Epidermal melanocyte (primary cell): ENCODE results near the gene DLGAP5.

Experiments
- DNase-seq: peaks from one replicate; pipeline ENCODE4 v3.0.0; 2011; ENCODE audit warnings: low spot score; ENCODE audit not compliant: insufficient read length

The DLGAP5 gene

DNA sequence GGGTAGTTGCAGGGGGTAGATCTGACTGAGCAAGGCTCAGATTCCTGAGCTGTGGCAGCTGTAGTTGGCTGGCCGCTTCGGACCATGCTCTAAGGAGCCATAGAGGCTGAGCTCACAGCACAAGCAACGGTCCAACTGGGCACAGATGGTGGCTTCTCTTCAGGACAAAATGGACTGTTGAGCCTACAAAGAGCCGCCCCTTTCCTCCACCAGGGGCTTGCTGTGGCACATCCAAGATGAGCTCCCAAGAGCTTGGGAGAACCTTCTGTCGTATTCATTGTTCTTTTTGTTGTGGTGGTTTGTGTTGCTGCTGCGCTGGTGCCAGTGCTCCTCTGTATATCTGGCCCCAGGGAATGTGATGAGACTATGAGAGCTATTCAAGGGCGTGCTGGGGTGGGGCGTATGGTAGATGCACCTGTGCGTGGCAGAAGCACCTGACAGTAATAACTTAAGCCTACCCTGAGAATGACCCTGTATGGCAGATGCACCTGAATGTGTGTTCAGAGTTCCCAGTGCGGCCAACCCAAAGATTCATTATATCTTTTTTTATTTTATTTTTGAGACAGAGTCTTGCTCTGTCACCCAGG lies 80.2 kb downstream of the DLGAP5 start:
- no peak for DNase-seq

DNA sequence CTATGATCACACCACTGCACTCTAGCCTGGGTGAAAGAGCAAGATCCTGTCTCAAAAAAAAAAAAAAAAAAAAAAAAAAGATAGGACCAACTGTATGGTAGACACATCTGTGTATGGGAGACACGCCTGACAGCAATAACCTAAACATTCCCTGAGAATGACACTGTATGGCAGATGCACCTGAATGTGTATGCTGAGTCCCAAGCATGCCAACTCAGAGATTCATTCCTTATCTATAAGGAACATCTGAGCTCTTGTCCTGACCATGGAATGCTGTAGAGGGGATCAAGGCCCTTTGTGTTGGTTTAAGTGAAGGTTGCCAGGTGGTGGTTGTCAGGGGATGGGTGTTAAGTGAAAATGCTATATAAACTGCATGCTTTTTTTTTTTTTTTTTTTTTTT lies 81.5 kb downstream of the DLGAP5 start:
- DNase-seq, result no peak

- peak; percentile 88 for DNase-seq
Observed at GRCh38 chr14:55107766-55108554, 83.4 kb downstream of the DLGAP5 start.

GRCh38 chr14:55105991-55106390 lies 85.4 kb downstream of the DLGAP5 start:
- no peak for DNase-seq

DNA sequence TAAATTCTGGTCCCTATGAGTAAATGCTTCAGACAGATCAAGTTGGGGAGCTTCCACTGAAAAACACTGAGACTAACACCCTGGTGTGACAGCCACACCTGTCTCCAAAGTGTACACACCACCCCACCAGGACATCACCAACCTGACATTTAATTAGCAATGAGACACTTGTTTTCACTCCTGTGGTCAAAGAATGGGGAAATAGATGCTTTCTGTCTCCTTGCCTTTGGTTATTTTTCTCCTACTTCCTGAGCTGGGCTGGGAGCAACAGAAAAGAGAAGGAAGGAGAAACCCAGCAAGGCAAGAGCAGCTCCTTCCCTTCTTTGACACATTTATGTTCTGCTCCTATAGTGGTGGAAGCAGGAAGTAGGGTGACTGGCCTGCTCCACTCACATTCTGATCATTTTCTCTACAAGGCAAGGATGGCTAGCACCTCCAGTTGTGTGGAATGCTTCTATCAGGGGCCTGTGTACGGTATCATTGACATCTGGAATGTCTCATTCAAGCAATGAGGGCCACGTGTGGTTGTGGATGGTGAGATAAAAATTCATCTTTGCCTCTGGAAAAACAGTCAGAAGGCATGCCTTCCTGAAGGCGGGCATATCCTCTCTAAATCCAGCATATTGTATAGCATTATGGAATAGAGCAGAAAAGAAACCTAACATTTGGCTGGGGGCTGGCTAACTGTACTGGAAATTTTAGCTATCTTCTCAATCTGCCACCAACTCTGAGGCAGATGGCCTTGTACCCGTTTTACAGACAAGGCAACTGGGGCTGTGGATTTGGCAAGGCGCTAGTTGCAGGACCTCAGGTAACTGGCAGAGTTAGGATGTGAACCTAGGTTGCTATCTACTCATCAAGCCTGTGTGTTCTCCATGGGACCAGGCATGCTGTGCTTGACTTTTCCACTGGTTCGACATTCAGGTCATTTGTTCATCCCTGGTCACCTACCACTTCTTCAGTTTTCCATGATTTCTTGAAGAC lies 87.1 kb downstream of the DLGAP5 start:
- DNase-seq, result no peak

GRCh38 chr14:55103005-55103640 lies 88.3 kb downstream of the DLGAP5 start:
- DNase-seq, result peak; percentile 43

DNA sequence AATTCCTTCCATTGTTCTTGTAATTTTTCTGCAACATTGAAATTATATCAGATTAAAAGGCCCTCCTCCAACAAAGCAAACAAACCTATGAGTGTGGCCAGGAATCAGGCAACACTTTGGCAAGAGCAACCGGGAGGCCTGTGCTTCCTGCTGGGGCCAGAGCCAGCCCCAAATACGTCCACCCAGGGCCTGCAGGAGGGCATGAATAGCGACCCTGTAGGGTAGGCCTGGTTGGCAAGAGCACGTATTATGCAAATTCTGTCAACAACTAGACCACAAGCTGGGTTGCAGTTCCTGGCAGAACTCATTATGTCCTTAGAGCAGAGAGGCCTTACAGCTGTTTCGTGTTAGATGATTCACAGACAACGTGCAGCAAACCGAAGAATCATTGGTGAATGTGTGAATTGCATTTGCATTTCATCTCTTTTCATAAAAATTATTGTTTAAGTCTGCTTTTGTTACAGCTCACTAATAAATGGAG lies 89.2 kb downstream of the DLGAP5 start:
- peak; percentile 80 for DNase-seq

- no peak for DNase-seq
Observed at GRCh38 chr14:55101698-55102097, 89.7 kb downstream of the DLGAP5 start.

DNA sequence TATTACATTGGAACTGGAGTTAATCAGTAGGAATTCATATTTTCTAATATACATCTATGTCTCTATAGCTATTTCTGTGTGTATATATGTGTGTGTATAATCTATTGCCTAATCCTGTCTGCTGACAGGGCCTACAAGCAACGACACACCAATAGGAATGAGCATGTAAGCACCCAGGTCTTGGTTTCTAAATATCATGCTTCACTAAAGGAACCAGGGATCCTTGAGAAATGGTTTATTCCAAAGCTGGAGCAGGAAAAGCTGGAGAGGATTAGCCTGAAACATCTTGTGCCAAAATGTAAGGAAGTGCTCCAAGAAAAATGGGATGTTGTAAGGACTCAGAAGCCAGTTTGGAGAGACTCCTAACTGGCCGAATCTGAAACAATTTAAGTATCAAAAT lies 91.6 kb downstream of the DLGAP5 start:
- no peak for DNase-seq

DNA sequence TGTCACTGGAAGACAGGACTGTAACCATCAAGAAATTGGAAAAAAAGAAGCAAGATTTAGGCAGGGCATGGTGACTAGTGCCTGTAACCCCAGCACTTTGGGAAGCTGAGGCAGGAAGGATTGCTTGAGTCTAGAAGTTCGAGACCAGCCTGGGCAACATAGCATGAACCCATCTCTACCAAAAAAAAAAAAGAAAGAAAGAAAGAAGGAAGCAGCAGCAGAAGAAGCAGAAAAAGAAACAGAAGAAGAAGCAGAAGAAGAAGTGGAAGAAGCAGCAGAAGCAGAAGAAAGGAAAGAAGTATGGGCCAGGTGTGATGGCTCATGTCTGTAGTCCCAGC lies 92.9 kb downstream of the DLGAP5 start:
- no peak for DNase-seq
